Left ventricle myocardium inferior (tissue), 1 donor: Measurements from ENCODE around the gene ACOXL. TPM values are rescaled to one million over a fixed set of nuclear protein-coding genes. Genes with fewer than 3 reads are reported as not detected.

ENCODE experiments used
- DNase-seq: peaks from one replicate; pipeline ENCODE4 v3.0.0-alpha.2; 2020
- H3K27ac ChIP-seq: fragments of 200-600 bp; replicated peaks from 2 replicates; pipeline ENCODE4 v1.8.0; 2021
- H3K27me3 ChIP-seq: fragments of 200-600 bp; 2 replicates; pipeline ENCODE4 v1.8.0; 2021; ENCODE audit warnings: low read depth
- H3K36me3 ChIP-seq: fragments of 200-600 bp; 2 replicates; pipeline ENCODE4 v1.8.0; 2021
- H3K4me1 ChIP-seq: fragments of 200-600 bp; 2 replicates; pipeline ENCODE4 v1.8.0; 2021
- H3K4me3 ChIP-seq: fragments of 200-600 bp; 2 replicates; pipeline ENCODE4 v1.8.0; 2021; ENCODE audit warnings: mild to moderate bottlenecking, moderate library complexity
- H3K9me3 ChIP-seq: fragments of 200-600 bp; replicated peaks from 2 replicates; pipeline ENCODE4 v1.8.0; 2021
- intact Hi-C: fragments of 100-400 bp; cut with micrococcal nuclease; formaldehyde crosslinking; loops from one replicate; pipeline ENCODE4 v1.11.0; 2022
- total RNA-seq: library from RNA; stranded (reverse); fragmentation: NEBNext Ultra II Directional; extraction: Animal tissue kit (Norgen Biotek cat#: 25700); gene quantifications from one replicate; pipeline ENCODE4 v1.2.1, GENCODE V29; 2021
- TF ChIP-seq, protein P1 (sequence below): fragments of 200-600 bp; IDR thresholded peaks from 2 replicates; pipeline ENCODE4 v1.8.0; 2021; ENCODE audit warnings: antibody characterized with exemption, mild to moderate bottlenecking, borderline replicate concordance
- donor health status: DM: no; HTN: yes; CAD: no; lungs with severe emphysema.

Gene ACOXL
- total RNA-seq, 1 donor from 2014 or later, result not detected

DNA sequence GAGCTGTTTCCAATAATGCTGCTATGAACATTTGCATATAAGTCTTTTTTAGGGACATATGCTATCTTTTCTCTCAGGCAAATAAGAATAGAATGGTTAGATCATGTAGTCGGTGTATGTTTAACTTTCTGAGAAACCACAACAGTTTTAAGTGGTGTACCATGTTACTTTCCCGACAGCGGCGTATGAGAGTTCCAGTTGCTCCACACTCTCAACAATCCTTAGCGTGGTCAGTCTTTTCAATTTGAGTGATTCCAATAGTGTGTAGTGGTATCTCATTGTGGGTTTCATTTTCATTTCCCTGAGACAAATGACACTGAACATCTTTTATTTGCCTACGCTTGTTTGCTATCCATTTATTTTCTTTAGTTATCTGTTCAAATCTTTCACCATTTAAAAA is 149.5 kb downstream of the ACOXL start:
- Histone ChIP-seq H3K27ac (no peak overlapping the region), H3K36me3 (no peaks in the 10 kb centered on the region), H3K4me3 (no peak overlapping the region), H3K27me3 (peaks cover 22% of the 10 kb centered on the region), H3K9me3 (peaks cover 8% of the 10 kb centered on the region), H3K4me1 (no peaks in the 10 kb centered on the region)
- TF ChIP-seq, protein P1, sequence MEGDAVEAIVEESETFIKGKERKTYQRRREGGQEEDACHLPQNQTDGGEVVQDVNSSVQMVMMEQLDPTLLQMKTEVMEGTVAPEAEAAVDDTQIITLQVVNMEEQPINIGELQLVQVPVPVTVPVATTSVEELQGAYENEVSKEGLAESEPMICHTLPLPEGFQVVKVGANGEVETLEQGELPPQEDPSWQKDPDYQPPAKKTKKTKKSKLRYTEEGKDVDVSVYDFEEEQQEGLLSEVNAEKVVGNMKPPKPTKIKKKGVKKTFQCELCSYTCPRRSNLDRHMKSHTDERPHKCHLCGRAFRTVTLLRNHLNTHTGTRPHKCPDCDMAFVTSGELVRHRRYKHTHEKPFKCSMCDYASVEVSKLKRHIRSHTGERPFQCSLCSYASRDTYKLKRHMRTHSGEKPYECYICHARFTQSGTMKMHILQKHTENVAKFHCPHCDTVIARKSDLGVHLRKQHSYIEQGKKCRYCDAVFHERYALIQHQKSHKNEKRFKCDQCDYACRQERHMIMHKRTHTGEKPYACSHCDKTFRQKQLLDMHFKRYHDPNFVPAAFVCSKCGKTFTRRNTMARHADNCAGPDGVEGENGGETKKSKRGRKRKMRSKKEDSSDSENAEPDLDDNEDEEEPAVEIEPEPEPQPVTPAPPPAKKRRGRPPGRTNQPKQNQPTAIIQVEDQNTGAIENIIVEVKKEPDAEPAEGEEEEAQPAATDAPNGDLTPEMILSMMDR, result no peak
- DNase-seq, result no peak
- intact Hi-C loops, result no loop called here

- H3K27me3 ChIP-seq, result peaks cover 13% of the 10 kb centered on the region
- H3K4me1 ChIP-seq, result no peaks in the 10 kb centered on the region
- peaks cover under 1% of the 10 kb centered on the region for H3K9me3 ChIP-seq
- intact Hi-C loops, result no loop called here
- no peak for DNase-seq
- no peak overlapping the region for H3K4me3 ChIP-seq
- H3K36me3 ChIP-seq, result no peaks in the 10 kb centered on the region
- H3K27ac ChIP-seq, result no peak overlapping the region
- TF ChIP-seq, protein P1, result no peak
Measured at GRCh38 chr2:110883406-110883805, 151.0 kb downstream of the ACOXL start.

DNA sequence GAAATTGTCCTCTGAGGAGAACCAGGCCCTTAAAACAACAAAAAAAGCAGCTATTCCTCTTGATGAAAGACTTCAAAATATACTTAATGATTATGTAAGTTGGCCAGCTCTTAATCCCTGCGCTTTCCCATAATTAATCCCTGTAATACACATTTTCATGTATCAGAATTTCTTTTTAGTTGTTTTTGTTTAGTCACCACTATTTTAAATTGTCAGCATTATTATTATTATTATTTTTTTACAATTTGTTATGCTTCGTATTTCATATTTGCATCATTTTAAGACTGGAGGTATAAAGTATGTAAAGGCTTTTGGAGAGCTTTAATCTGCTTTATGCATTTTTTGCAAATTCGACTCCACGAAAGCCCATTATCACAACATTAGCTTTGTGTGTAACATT is 152.9 kb downstream of the ACOXL start:
- H3K4me1 ChIP-seq, result no peaks in the 10 kb centered on the region
- no peaks in the 10 kb centered on the region for H3K36me3 ChIP-seq
- no peak overlapping the region for H3K27ac ChIP-seq
- peaks cover 9% of the 10 kb centered on the region for H3K27me3 ChIP-seq
- intact Hi-C loops, result no loop called here
- TF ChIP-seq, protein P1, result no peak
- DNase-seq, result no peak
- H3K4me3 ChIP-seq, result no peak overlapping the region
- no peaks in the 10 kb centered on the region for H3K9me3 ChIP-seq

- H3K4me1 ChIP-seq, result no peaks in the 10 kb centered on the region
- H3K27me3 ChIP-seq, result peaks cover 17% of the 10 kb centered on the region
- no peak overlapping the region for H3K4me3 ChIP-seq
- intact Hi-C loops, result no loop called here
- H3K27ac ChIP-seq, result no peak overlapping the region
- H3K36me3 ChIP-seq, result no peaks in the 10 kb centered on the region
- no peaks in the 10 kb centered on the region for H3K9me3 ChIP-seq
- no peak for DNase-seq
- TF ChIP-seq, protein P1, result no peak
Measured at GRCh38 chr2:110886826-110887573, 154.6 kb downstream of the ACOXL start.

DNA sequence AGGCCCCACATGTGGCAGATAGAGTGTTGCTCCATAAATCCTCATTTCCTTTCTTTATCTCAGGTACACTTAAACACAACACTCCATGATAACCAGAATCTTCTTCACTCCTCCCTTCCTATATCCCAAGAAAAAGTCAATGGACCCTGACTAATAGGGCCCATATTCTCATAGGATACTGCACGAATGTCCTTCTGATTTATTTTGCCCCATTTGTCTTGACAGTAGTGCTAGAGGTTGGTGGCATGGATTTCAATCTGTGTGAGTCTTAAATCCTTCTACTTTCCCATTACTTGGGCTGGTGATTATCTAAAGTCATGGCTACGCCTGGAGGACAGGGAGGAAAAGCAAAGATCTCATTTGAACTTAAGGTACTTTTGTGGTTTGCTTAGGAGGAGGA is 156.0 kb downstream of the ACOXL start:
- H3K4me1 ChIP-seq, result no peaks in the 10 kb centered on the region
- no peaks in the 10 kb centered on the region for H3K36me3 ChIP-seq
- DNase-seq, result no peak
- H3K4me3 ChIP-seq, result no peak overlapping the region
- peaks cover 11% of the 10 kb centered on the region for H3K27me3 ChIP-seq
- H3K27ac ChIP-seq, result no peak overlapping the region
- TF ChIP-seq, protein P1, result no peak
- no peaks in the 10 kb centered on the region for H3K9me3 ChIP-seq
- intact Hi-C loops, result no loop called here
